T-helper 1 cell treated with Interleukin-12 subunit alpha and Interleukin-12 subunit beta and Interleukin-4 antibody, amounts not matched to agents 30 μg/mL and 1 μg/mL, for 36 hours (primary cell): ENCODE measurements around the gene ZKSCAN3.
A peak's percentile ranks its signal among the peaks of the same experiment; 100 is the strongest.

Experiments used
- H3K27ac Mint-ChIP-seq: one replicate; pipeline ENCODE4 v1.8.0; 2021; ENCODE audit warnings: mild to moderate bottlenecking, mixed read lengths
- H3K27me3 Mint-ChIP-seq: one replicate; pipeline ENCODE4 v1.8.0; 2021; ENCODE audit warnings: low read depth, mixed read lengths
- H3K36me3 Mint-ChIP-seq: one replicate; pipeline ENCODE4 v1.8.0; 2021; ENCODE audit warnings: low read depth, mixed read lengths
- H3K4me1 Mint-ChIP-seq: one replicate; pipeline ENCODE4 v1.8.0; 2021; ENCODE audit warnings: low read depth, mixed read lengths
- H3K4me3 Mint-ChIP-seq: one replicate; pipeline ENCODE4 v1.8.0; 2021; ENCODE audit warnings: mild to moderate bottlenecking, moderate library complexity, mixed read lengths
- H3K9me3 Mint-ChIP-seq: one replicate; pipeline ENCODE4 v1.8.0; 2021; ENCODE audit warnings: mixed read lengths

The ZKSCAN3 gene

DNA sequence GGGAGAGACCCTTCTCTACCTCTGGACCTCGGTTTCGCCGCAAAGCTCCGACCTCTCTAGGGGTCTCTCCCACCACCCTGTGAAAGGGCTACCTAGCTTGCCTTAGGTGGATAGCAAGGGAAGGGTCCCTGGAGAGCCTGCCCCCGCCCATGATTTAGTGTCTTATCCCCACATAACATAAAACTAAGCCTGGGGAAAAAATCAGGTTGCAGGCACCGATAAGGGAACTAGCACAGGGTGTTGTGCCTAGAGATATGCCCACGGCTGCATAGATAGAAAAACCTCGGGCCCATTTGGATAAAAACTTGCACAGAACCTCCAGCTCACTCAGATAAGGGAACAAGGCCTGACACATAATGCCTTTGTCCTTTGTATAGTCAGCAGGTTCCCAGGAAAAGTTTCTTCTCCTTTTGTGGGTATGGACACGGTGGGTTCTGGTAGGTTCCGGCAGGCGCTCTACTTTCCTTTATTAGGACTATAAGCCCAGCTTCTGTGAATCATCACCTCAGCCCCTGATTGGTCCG lies 14.6 kb upstream of the ZKSCAN3 start:
- peaks cover 16% of the 10 kb centered on the region for H3K9me3 Mint-ChIP-seq
- no peaks in the 10 kb centered on the region for H3K36me3 Mint-ChIP-seq
- peaks cover 3% of the 10 kb centered on the region for H3K4me1 Mint-ChIP-seq
- peaks cover 9% of the 10 kb centered on the region for H3K27me3 Mint-ChIP-seq
- H3K4me3 Mint-ChIP-seq = no peak overlapping the region
- H3K27ac Mint-ChIP-seq = no peak overlapping the region

DNA sequence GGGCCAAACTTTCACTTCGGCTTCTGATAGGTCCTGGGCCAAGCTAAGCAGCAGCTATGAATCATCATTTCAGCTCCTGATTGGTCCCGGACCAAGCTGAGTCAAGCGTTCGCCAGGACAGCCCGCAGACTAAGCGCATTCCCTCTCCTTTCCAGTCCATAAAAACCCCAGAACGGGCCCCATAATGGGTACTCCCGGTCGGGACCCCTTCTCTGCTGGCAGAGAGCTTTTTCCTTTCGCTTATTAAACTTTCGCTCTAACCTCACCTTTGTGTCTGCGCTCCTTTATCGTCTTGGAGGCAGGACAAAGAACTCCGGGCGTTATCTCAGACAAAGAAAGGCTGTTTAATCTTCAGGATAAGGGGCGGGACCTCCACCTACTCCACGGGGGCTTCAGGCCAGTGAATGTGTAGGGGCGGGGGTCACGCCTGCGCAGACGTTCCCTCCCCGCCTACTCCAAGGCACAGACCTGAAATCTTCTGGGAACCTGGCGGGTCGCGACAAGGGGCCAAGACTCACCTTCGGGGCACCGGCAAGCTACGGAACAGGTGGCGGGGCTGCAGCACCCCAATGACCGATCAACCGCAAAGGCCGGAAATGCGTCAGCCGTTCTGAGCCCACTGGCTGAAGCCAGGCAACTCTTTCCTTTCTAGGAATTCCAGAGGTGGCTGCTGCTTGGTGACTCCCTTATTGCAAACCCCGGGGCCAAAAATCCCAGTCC lies 14.0 kb upstream of the ZKSCAN3 start, which contains the start of gene ZSCAN31:
Gene ZSCAN31 (minus strand): TSS at position 585 of the 720 bp plus-strand sequence. CDS start 6,465 bp downstream, outside the sequence.
- peaks cover 3% of the 10 kb centered on the region for H3K4me1 Mint-ChIP-seq
- peaks cover 4% of the 10 kb centered on the region for H3K36me3 Mint-ChIP-seq
- H3K27ac Mint-ChIP-seq = no peak within 1 kb of the TSS
- no peak within 1 kb of the TSS for H3K4me3 Mint-ChIP-seq
- peaks cover 9% of the 10 kb centered on the region for H3K27me3 Mint-ChIP-seq
- peaks cover 22% of the 10 kb centered on the region for H3K9me3 Mint-ChIP-seq

DNA sequence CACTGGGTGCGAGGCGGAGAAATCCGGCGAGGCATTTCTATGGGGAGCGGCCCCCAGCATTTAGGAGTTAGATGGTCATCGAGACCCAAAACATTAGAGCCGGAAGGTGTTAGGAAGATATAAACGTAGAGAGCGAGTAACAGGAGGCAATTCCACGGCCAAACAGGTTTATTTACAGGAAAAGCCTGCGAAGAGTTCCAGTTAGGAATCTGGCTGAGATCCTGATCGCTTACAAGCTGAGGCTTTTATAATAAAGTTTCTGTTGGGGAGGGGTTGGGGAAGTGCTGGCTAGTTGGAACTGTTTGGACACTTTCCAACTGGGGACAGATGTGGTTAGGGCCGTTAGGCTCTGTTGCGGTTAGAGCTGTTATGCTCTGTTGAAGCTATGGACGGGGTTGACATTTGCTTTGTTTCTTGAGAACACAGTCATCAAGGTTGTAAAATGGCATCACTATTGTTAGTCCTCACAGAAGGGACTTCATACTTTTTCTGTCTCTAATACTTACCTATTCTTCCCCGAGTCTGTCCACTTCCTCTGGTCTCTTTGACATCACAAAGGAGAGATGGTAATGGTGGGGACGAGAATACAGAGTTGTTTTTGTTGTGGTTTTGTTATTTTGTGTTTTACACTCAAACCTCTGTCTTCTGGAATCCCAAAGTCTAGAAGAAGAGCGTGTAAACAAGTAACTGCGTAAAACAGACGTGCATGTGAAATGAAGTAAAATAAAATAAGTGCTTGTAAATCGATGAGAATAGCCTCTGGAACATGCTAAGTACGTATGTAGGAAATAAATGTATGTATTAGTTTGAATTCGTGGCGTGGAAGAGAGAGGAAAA lies 13.2 kb upstream of the ZKSCAN3 start:
- Mint-ChIP-seq H3K9me3 (peaks cover 28% of the 10 kb centered on the region), H3K27ac (no peak overlapping the region), H3K4me3 (no peak overlapping the region), H3K27me3 (peaks cover 9% of the 10 kb centered on the region), H3K4me1 (peaks cover 3% of the 10 kb centered on the region), H3K36me3 (peaks cover 6% of the 10 kb centered on the region)

DNA sequence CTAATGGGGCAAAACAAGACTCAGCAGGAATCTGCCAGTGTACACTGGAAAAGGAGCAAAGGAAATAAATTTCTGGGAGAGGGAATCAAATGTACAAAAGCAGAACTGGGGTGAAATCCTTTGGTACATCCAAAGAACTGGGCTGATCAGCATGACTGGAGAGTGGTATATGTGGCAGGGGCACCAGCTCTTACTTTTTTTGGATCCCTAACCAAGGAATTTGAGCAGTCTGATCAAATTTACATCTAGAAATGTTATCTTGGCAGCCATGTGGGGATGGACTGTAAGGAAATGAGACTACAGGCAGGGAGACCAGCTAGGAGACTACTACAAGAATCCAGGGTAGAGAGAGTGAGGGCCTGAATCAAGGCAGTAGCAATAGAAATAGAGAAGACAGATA lies 12.6 kb upstream of the ZKSCAN3 start:
- H3K27ac Mint-ChIP-seq = no peak overlapping the region
- H3K36me3 Mint-ChIP-seq = peaks cover 6% of the 10 kb centered on the region
- H3K27me3 Mint-ChIP-seq = peaks cover 9% of the 10 kb centered on the region
- peaks cover 29% of the 10 kb centered on the region for H3K9me3 Mint-ChIP-seq
- no peak overlapping the region for H3K4me3 Mint-ChIP-seq
- peaks cover 3% of the 10 kb centered on the region for H3K4me1 Mint-ChIP-seq

DNA sequence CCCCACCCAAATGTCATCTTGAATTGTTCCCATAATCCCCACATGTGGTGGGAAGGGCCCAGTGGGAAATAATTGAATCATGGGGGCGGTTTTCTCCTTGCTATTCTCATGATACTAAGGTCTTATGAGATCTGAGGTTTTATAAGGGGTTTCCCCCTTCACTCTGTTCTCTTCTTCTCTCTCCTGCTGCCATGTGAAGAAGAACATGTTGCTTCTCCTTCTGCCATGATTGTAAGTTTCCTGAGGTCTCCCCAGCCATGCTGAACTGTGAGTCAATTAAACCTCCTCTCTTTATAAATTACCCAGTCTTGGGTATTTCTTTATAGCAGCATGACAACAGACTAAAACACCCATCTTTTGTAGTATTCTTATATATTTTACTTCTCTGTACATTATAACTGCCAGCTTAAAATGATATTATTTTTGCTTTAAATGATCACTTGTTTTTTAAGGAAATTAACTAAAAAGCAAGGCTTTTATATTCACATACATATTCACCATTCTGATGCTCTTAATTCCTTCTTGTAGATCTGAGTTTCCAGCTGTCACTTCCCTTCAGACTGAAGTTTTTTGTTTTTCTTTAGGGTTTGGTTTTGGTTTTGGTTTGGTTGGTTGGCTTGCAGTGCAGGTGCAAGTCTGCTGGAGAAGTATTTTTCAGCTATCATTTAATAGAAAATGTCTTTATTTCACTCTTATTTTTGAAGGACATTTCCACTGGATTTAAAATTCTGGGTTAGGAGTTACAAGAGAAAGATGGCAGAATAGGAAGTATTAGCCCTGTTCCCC lies 9.2 kb upstream of the ZKSCAN3 start:
- Mint-ChIP-seq H3K36me3 (peaks cover 6% of the 10 kb centered on the region), H3K4me3 (no peak overlapping the region), H3K4me1 (no peaks in the 10 kb centered on the region), H3K27me3 (peaks cover 11% of the 10 kb centered on the region), H3K27ac (no peak overlapping the region), H3K9me3 (peaks cover 34% of the 10 kb centered on the region)

DNA sequence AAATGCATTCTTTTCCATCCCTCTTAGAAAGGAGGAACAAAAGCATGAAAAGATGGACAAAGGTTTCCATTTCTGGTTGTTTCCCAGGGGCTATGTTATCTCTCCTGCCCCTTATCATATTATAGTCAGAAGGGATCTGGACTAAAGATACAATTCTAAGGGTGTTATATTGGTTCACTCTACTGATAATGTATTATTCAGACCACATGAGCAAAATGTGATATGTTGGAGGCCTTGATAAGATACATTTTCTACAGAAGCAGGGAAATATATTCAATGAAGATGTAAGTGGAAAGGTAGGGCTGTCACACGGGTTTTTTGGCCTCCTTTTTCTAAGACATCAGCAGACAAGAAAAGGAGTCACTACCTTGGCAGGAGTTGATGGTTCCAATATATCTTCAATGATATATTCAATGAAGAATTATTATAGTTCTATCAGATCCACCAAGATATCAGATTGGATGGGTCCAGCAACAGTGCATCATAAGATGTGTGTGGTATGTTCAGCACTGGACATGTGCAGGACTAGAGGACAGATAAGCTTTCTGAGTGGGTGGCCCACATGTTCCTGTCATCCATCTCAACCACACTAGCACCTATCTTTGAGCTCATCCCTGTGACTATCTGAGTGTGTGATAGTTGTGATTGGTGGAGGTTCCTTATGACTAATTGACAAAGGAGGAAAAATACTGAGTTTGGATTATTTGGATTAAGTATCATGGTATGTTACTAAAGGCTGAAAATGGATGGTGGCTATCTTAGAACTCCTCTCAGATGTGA lies 5.7 kb upstream of the ZKSCAN3 start:
- H3K27ac Mint-ChIP-seq = no peak overlapping the region
- peaks cover 31% of the 10 kb centered on the region for H3K9me3 Mint-ChIP-seq
- peaks cover 6% of the 10 kb centered on the region for H3K36me3 Mint-ChIP-seq
- no peak overlapping the region for H3K4me3 Mint-ChIP-seq
- peaks cover 32% of the 10 kb centered on the region for H3K27me3 Mint-ChIP-seq
- H3K4me1 Mint-ChIP-seq = no peaks in the 10 kb centered on the region

DNA sequence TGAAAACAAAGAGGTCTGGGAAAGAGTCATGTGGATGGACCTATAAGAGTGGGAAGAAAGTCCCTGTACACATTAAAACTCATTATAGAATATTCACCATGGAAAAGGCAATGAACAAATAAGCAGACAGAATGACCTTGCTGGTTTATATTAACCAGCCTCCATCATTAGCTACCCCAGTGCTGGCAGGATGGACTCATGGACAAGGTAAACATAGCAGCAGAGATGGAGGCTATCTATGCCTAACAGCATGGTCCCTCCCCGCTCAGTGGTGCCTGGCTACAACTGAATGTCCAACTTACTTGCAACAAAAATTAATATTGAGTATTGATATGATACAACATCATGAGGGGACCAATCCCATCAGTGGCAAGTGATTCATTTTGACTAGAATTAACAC lies 4.5 kb upstream of the ZKSCAN3 start:
- peaks cover 8% of the 10 kb centered on the region for H3K36me3 Mint-ChIP-seq
- peaks cover 35% of the 10 kb centered on the region for H3K27me3 Mint-ChIP-seq
- H3K4me1 Mint-ChIP-seq = peaks cover 5% of the 10 kb centered on the region
- H3K9me3 Mint-ChIP-seq = peaks cover 23% of the 10 kb centered on the region
- H3K4me3 Mint-ChIP-seq = no peak overlapping the region
- H3K27ac Mint-ChIP-seq = no peak overlapping the region

DNA sequence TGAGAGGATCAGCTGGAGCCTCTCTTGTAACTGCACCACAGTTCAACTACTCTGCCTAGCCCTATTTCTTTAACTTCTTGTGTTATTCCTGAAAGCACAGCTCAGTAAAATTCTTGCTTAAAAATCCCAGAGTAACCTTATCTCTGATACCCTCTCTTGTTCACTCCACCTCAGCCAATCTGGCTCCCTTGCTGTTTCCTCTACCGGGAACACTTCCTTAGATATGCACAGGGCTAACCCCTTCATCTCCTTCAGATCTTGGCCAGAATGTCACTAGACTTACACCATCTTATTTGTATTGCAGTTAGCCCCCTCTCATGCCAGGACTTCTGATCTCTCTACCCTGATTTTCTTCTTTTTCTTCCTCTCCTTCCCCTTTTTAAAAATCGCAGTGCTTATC lies 2.6 kb upstream of the ZKSCAN3 start:
- Mint-ChIP-seq H3K4me3 (no peak overlapping the region), H3K4me1 (peaks cover 20% of the 10 kb centered on the region), H3K9me3 (peaks cover 6% of the 10 kb centered on the region), H3K27ac (no peak overlapping the region), H3K27me3 (peaks cover 35% of the 10 kb centered on the region), H3K36me3 (peaks cover 4% of the 10 kb centered on the region)

DNA sequence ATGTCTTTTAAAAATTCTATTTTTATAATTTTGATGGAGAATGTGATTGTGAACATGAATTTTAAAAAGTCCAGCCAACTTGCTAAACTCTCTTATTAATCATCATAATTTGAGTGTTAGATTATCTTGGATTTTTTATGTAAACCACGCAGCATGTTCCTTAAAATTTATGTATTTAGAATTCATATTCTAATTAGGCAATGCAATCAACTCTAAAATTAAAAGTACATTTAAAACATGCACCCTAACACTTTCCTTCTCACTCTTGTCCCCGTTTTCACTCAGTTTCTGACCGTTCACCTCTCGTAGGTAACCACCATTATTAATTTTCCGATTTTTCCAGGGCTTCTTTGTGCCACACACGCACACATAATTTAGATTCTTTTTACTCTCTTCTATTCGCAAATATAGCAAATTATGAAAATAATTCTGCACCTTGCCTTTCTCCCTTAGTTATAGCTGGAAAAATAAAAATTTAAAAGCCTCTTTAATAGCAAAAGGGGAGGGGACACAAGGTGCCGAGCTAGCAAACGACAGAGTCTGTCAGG lies 329 bp upstream of the ZKSCAN3 start:
- Mint-ChIP-seq H3K36me3 (peaks cover 10% of the 10 kb centered on the region), H3K27me3 (peaks cover 32% of the 10 kb centered on the region), H3K27ac (peak overlapping the region; percentile 92), H3K4me1 (peaks cover 26% of the 10 kb centered on the region), H3K4me3 (peak overlapping the region; percentile 96), H3K9me3 (no peaks in the 10 kb centered on the region)

DNA sequence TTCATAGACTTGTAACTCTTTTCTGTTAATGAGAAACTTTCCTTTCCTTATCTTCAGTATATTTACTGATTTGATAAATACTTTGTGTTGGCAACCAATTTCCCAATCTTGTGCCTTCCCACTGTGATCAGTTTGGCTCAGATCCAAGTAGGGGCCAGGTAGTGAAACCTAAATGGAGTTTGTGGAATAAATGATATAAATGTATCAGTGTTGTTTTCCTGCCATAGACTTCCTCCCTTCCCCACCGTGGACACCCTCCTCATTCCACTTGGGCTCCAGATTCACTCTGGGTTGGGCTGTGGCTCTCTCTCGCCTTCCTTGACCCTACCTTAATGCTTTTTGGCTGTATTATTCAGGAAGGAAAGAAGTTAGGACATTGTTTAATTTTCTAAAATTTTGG lies 1.3 kb downstream of the ZKSCAN3 start:
- H3K4me3 Mint-ChIP-seq = peak overlapping the region; percentile 96

DNA sequence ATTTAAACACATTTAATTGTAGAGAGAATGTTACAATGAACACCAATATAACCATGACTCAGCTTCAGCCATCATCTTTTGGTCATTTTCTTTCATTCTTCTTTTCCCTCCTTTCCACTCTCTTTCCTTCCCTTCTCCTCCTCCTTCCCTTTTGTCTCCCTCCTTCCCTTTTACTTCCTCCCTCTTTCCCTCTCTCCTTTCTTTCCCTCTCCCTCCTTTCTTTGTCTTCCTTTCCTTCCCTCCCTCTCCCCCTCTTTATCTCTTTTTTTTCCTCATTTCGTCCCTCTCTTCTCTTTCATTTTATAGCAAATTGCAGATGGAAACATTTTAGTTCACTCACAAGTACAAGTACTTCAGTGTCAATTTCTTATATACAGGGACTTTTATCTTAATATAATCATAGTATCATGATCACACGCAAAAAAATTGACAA lies 1.8 kb downstream of the ZKSCAN3 start:
- Mint-ChIP-seq H3K27me3 (peaks cover 20% of the 10 kb centered on the region), H3K36me3 (peaks cover 10% of the 10 kb centered on the region), H3K27ac (no peak overlapping the region), H3K4me1 (peaks cover 38% of the 10 kb centered on the region), H3K9me3 (no peaks in the 10 kb centered on the region), H3K4me3 (peak overlapping the region; percentile 66)

More for the DNA sequence above, 1.3 kb downstream of the ZKSCAN3 start:
- Mint-ChIP-seq H3K4me1 (peaks cover 36% of the 10 kb centered on the region), H3K27ac (no peak overlapping the region), H3K9me3 (no peaks in the 10 kb centered on the region), H3K36me3 (peaks cover 10% of the 10 kb centered on the region), H3K27me3 (peaks cover 22% of the 10 kb centered on the region)

DNA sequence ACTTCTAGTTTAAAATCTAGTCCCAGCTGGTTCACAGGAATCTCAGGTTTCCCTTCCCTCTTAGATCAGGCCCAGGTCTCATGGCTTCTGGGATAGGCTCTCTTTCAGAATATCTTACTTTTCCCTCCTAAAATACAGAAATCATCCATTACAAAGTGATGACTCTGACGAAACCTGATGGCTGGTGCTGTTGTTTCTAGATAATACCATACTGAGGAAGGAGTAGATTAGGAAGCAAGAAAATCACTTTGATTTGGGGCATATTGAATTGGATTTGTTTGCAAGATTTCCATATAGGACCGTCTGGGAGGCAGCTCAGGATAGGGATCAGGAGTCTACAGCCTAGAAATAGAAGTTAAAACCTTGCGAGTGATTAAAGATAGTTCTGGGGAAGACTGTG lies 3.6 kb downstream of the ZKSCAN3 start:
- H3K27ac Mint-ChIP-seq = no peak overlapping the region
- H3K36me3 Mint-ChIP-seq = peaks cover 10% of the 10 kb centered on the region
- H3K27me3 Mint-ChIP-seq = peaks cover 3% of the 10 kb centered on the region
- peaks cover 43% of the 10 kb centered on the region for H3K4me1 Mint-ChIP-seq
- no peaks in the 10 kb centered on the region for H3K9me3 Mint-ChIP-seq
- H3K4me3 Mint-ChIP-seq = no peak overlapping the region

DNA sequence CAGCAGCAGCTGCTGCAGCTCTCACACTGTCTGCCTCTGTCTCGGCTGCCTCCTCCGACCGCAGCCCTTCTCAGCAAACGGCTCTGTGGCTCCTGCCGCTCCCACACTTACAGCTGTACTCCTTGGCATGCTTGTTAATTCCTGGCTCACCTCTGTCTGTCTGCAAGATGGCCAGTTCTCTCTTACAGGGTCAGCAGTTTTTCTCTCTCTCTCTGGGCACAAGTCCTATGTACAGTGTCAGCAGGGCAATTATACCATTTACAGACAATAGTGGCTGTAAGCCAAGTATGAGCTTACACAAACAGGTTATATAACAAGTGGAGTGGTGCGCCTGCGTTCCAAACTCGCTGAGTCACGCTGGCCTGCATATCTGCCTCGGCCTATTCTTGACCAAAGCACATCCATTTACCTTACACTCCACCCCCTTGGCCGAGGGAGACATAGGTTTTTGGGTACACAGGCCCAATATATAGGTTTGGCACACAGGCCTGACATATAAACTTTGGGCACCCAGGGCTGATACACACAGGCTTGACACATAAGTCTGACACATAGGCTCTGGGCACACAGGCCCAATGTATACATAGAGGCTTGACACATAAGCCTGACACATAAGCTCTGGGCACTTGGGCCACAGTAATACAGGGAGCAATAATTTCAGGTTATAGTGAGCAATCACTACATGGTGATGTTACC lies 4.4 kb downstream of the ZKSCAN3 start:
- H3K27ac Mint-ChIP-seq = no peak overlapping the region
- H3K4me3 Mint-ChIP-seq = no peak overlapping the region
- peaks cover 3% of the 10 kb centered on the region for H3K27me3 Mint-ChIP-seq
- H3K36me3 Mint-ChIP-seq = peaks cover 10% of the 10 kb centered on the region
- H3K9me3 Mint-ChIP-seq = no peaks in the 10 kb centered on the region
- peaks cover 43% of the 10 kb centered on the region for H3K4me1 Mint-ChIP-seq
